ENCODE measurements around the gene CGRRF1.

GRCh38 chr14:54487771-54488170 lies 21.9 kb upstream of the CGRRF1 start:
- TF ChIP-seq, protein P1, sequence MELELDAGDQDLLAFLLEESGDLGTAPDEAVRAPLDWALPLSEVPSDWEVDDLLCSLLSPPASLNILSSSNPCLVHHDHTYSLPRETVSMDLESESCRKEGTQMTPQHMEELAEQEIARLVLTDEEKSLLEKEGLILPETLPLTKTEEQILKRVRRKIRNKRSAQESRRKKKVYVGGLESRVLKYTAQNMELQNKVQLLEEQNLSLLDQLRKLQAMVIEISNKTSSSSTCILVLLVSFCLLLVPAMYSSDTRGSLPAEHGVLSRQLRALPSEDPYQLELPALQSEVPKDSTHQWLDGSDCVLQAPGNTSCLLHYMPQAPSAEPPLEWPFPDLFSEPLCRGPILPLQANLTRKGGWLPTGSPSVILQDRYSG (CRISPR knock-in tag; IDR thresholded peaks at IDR 0.05): no peak
- TF ChIP-seq CTCF (CRISPR knock-in tag; IDR thresholded peaks at IDR 0.05): no peak
- no peak for TF ChIP-seq ZNF318 (CRISPR knock-in tag; IDR thresholded peaks at IDR 0.05)

All from HepG2 (cell line).